Duodenal mucosa (tissue), 2 donors: Measurements from ENCODE around the gene GAS2L1.
A peak's percentile ranks its signal among the peaks of the same experiment; 100 is the strongest.

Experiments
- H3K27ac ChIP-seq: one replicate; pipeline ENCODE4 v1.7.0; 2013; ENCODE audit warnings: low read depth, low read length
- H3K27me3 ChIP-seq, 2 donors: one replicate each; pipeline ENCODE4 v1.7.0; 2013; ENCODE audit warnings: low read length in 2 of 2, control low read depth in 1 of 2; ENCODE audit not compliant: insufficient read depth in 2 of 2, control insufficient read depth in 1 of 2
- H3K36me3 ChIP-seq, 2 donors: one replicate each; pipeline ENCODE4 v1.7.0; 2013; ENCODE audit warnings: low read length in 2 of 2, control low read depth in 1 of 2; ENCODE audit not compliant: insufficient read depth in 2 of 2, control insufficient read depth in 1 of 2
- H3K4me1 ChIP-seq, 2 donors: one replicate each; pipeline ENCODE4 v1.7.0; 2013; ENCODE audit warnings: low read length in 2 of 2, control low read depth in 1 of 2; ENCODE audit not compliant: insufficient read depth in 2 of 2, control insufficient read depth in 1 of 2
- H3K4me3 ChIP-seq, 2 donors: one replicate each; pipeline ENCODE4 v1.7.0; 2013; ENCODE audit warnings: low read length in 2 of 2, low read depth in 1 of 2
- H3K9ac ChIP-seq, 2 donors: one replicate each; pipeline ENCODE4 v1.7.0; 2013; ENCODE audit warnings: low read length in 2 of 2, low read depth in 1 of 2
- H3K9me3 ChIP-seq, 2 donors: one replicate each; pipeline ENCODE4 v1.7.0; 2013; ENCODE audit warnings: low read length in 2 of 2, control low read depth in 1 of 2; ENCODE audit not compliant: control insufficient read depth in 1 of 2

GAS2L1 gene

GRCh38 chr22:29300467-29300806 lies 6.0 kb upstream of the GAS2L1 start:
- no peak overlapping the region for H3K27ac ChIP-seq
- H3K27me3 ChIP-seq, result no peaks in the 10 kb centered on the region
- peaks cover 21 to 24% of the 10 kb centered on the region in 2 donors for H3K4me1 ChIP-seq
- H3K9ac ChIP-seq, result no peak overlapping the region
- H3K9me3 ChIP-seq, result no peaks in the 10 kb centered on the region
- peaks cover 45 to 59% of the 10 kb centered on the region in 2 donors for H3K36me3 ChIP-seq
- H3K4me3 ChIP-seq, result no peak overlapping the region

GRCh38 chr22:29300807-29301601 lies 5.4 kb upstream of the GAS2L1 start:
- H3K9ac ChIP-seq, result no peak overlapping the region
- peaks cover 24 to 26% of the 10 kb centered on the region in 2 donors for H3K4me1 ChIP-seq
- H3K36me3 ChIP-seq, result peaks cover 41 to 53% of the 10 kb centered on the region in 2 donors
- no peak overlapping the region for H3K27ac ChIP-seq
- H3K9me3 ChIP-seq, result no peaks in the 10 kb centered on the region
- no peaks in the 10 kb centered on the region for H3K27me3 ChIP-seq
- no peak overlapping the region for H3K4me3 ChIP-seq

GRCh38 chr22:29301716-29302401 lies 4.6 kb upstream of the GAS2L1 start:
- Histone ChIP-seq H3K4me3 (no peak overlapping the region), H3K9me3 (no peaks in the 10 kb centered on the region), H3K36me3 (peaks cover 35 to 44% of the 10 kb centered on the region in 2 donors), H3K27ac (no peak overlapping the region), H3K9ac (no peak overlapping the region), H3K4me1 (peaks cover 25 to 28% of the 10 kb centered on the region in 2 donors), H3K27me3 (no peaks in the 10 kb centered on the region)

GRCh38 chr22:29302402-29302680 lies 4.1 kb upstream of the GAS2L1 start:
- no peak overlapping the region for H3K9ac ChIP-seq
- H3K36me3 ChIP-seq, result peaks cover 31 to 40% of the 10 kb centered on the region in 2 donors
- H3K4me1 ChIP-seq, result peaks cover 25 to 30% of the 10 kb centered on the region in 2 donors
- H3K4me3 ChIP-seq, result no peak overlapping the region
- no peaks in the 10 kb centered on the region for H3K27me3 ChIP-seq
- no peaks in the 10 kb centered on the region for H3K9me3 ChIP-seq
- H3K27ac ChIP-seq, result no peak overlapping the region

- Histone ChIP-seq H3K27me3 (no peaks in the 10 kb centered on the region), H3K27ac (peak overlapping the region; percentile 57), H3K9me3 (no peaks in the 10 kb centered on the region), H3K4me1 (peaks cover 29 to 35% of the 10 kb centered on the region in 2 donors), H3K36me3 (peaks cover 26 to 34% of the 10 kb centered on the region in 2 donors), H3K4me3 (peak overlapping the region in 1 of 2 donors; percentile 6), H3K9ac (peak overlapping the region; percentile 15 to 30)
These were observed 3.6 kb upstream of the GAS2L1 start for GRCh38 chr22:29302681-29303465.

GRCh38 chr22:29305836-29306174 lies 645 bp upstream of the GAS2L1 start:
- Histone ChIP-seq H3K27ac (no peak overlapping the region), H3K27me3 (no peaks in the 10 kb centered on the region), H3K36me3 (peaks cover 3 to 7% of the 10 kb centered on the region in 2 donors), H3K9me3 (no peaks in the 10 kb centered on the region), H3K4me3 (peak overlapping the region; percentile 75 to 86), H3K9ac (peak overlapping the region in 1 of 2 donors; percentile 57), H3K4me1 (peaks cover 54 to 62% of the 10 kb centered on the region in 2 donors)

GRCh38 chr22:29306835-29307595 lies 565 bp downstream of the GAS2L1 start:
- Histone ChIP-seq H3K27ac (peak overlapping the region; percentile 66), H3K9me3 (no peaks in the 10 kb centered on the region), H3K36me3 (no peaks in the 10 kb centered on the region), H3K27me3 (no peaks in the 10 kb centered on the region), H3K4me1 (peaks cover 50 to 65% of the 10 kb centered on the region in 2 donors), H3K9ac (peak overlapping the region; percentile 71 to 72), H3K4me3 (peak overlapping the region; percentile 75 to 86)

GRCh38 chr22:29307596-29308147 lies 1.2 kb downstream of the GAS2L1 start:
- Histone ChIP-seq H3K27ac (no peak overlapping the region), H3K36me3 (no peaks in the 10 kb centered on the region), H3K27me3 (no peaks in the 10 kb centered on the region), H3K9me3 (no peaks in the 10 kb centered on the region), H3K4me1 (peaks cover 44 to 59% of the 10 kb centered on the region in 2 donors), H3K9ac (peak overlapping the region; percentile 71 to 72), H3K4me3 (peak overlapping the region; percentile 75 to 86)

GRCh38 chr22:29308148-29308790 lies 1.8 kb downstream of the GAS2L1 start:
- Histone ChIP-seq H3K4me1 (peaks cover 38 to 58% of the 10 kb centered on the region in 2 donors), H3K27me3 (no peaks in the 10 kb centered on the region), H3K9ac (peak overlapping the region in 1 of 2 donors; percentile 72), H3K4me3 (peak overlapping the region; percentile 75 to 86), H3K9me3 (no peaks in the 10 kb centered on the region), H3K36me3 (no peaks in the 10 kb centered on the region), H3K27ac (no peak overlapping the region)
